ENCODE results near the gene RGS7. TPM values are rescaled to one million over a fixed set of nuclear protein-coding genes. Genes with fewer than 3 reads are reported as not detected.

Gene RGS7
- total RNA-seq, 1 donor from 2014 or later = 2.5 TPM

GRCh38 chr1:240998441-240999015, 358.5 kb downstream of the RGS7 start:
- Mint-ChIP-seq H3K36me3 (no peaks in the 10 kb centered on the region), H3K4me1 (ENCODE audit: unreplicated experiment) (no peaks in the 10 kb centered on the region), H3K27me3 (no peaks in the 10 kb centered on the region), H3K27ac (no peak overlapping the region), H3K9me3 (peaks cover 4% of the 10 kb centered on the region), H3K4me3 (no peak overlapping the region)
- no peak for DNase-seq (ENCODE audit: extremely low spot score, unreplicated experiment)
- TF ChIP-seq CTCF (conservative IDR thresholded peaks at IDR 0.05) = no peak

- no peaks in the 10 kb centered on the region for H3K4me1 Mint-ChIP-seq (ENCODE audit: unreplicated experiment)
- no peaks in the 10 kb centered on the region for H3K27me3 Mint-ChIP-seq
- H3K4me3 Mint-ChIP-seq = no peak overlapping the region
- H3K36me3 Mint-ChIP-seq = no peaks in the 10 kb centered on the region
- TF ChIP-seq CTCF (conservative IDR thresholded peaks at IDR 0.05) = no peak
- H3K27ac Mint-ChIP-seq = no peak overlapping the region
- DNase-seq (ENCODE audit: extremely low spot score, unreplicated experiment) = no peak
- H3K9me3 Mint-ChIP-seq = peaks cover 4% of the 10 kb centered on the region
These were observed 359.0 kb downstream of the RGS7 start for GRCh38 chr1:240998024-240998423.

GRCh38 chr1:240993004-240993403, 364.0 kb downstream of the RGS7 start:
- no peak for TF ChIP-seq CTCF (conservative IDR thresholded peaks at IDR 0.05)
- no peaks in the 10 kb centered on the region for H3K27me3 Mint-ChIP-seq
- no peak overlapping the region for H3K4me3 Mint-ChIP-seq
- H3K9me3 Mint-ChIP-seq = peaks cover 4% of the 10 kb centered on the region
- no peaks in the 10 kb centered on the region for H3K36me3 Mint-ChIP-seq
- H3K27ac Mint-ChIP-seq = no peak overlapping the region
- H3K4me1 Mint-ChIP-seq (ENCODE audit: unreplicated experiment) = no peaks in the 10 kb centered on the region
- no peak for DNase-seq (ENCODE audit: extremely low spot score, unreplicated experiment)

DNA sequence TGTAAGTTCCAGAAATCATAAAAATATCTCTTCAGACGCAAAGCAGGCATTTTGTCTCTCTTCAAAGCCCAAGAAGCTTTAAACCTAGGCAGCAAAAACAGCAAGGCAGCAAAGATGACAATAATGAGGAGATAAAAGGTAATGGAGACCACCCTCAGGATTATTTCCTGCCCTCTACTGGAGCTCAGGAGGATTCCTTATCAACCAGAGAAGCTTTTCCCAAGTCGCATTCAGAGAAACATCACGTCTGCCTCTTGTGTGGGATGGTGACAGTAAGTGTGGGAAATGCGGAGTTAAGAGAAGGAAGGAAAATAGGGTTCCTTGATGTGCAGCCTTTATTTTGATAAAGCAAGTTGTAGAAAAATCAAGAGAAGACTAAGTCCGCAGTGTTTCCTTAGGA, 365.8 kb downstream of the RGS7 start:
- DNase-seq (ENCODE audit: extremely low spot score, unreplicated experiment) = no peak
- Mint-ChIP-seq H3K27me3 (no peaks in the 10 kb centered on the region), H3K9me3 (peaks cover 4% of the 10 kb centered on the region), H3K4me1 (ENCODE audit: unreplicated experiment) (no peaks in the 10 kb centered on the region), H3K36me3 (no peaks in the 10 kb centered on the region), H3K4me3 (no peak overlapping the region), H3K27ac (no peak overlapping the region)
- no peak for TF ChIP-seq CTCF (conservative IDR thresholded peaks at IDR 0.05)

GRCh38 chr1:240987928-240988327, 369.1 kb downstream of the RGS7 start:
- Mint-ChIP-seq H3K4me1 (ENCODE audit: unreplicated experiment) (no peaks in the 10 kb centered on the region), H3K4me3 (no peak overlapping the region), H3K9me3 (no peaks in the 10 kb centered on the region), H3K36me3 (no peaks in the 10 kb centered on the region), H3K27me3 (no peaks in the 10 kb centered on the region), H3K27ac (no peak overlapping the region)
- no peak for TF ChIP-seq CTCF (conservative IDR thresholded peaks at IDR 0.05)
- DNase-seq (ENCODE audit: extremely low spot score, unreplicated experiment) = no peak

- DNase-seq (ENCODE audit: extremely low spot score, unreplicated experiment) = no peak
- Mint-ChIP-seq H3K9me3 (no peaks in the 10 kb centered on the region), H3K27ac (no peak overlapping the region), H3K4me3 (no peak overlapping the region), H3K36me3 (no peaks in the 10 kb centered on the region), H3K27me3 (no peaks in the 10 kb centered on the region), H3K4me1 (ENCODE audit: unreplicated experiment) (no peaks in the 10 kb centered on the region)
- no peak for TF ChIP-seq CTCF (conservative IDR thresholded peaks at IDR 0.05)
These were observed 371.9 kb downstream of the RGS7 start for GRCh38 chr1:240985081-240985480.
